ENCODE data around the gene COMP. TPM values are rescaled to one million over a fixed set of nuclear protein-coding genes. Genes with fewer than 3 reads are reported as not detected.
A peak's percentile ranks its signal among the peaks of the same experiment; 100 is the strongest.

COMP gene
- total RNA-seq, 1 experiment from 2014 or later: not detected

GRCh38 chr19:18796239-18796638 is 5.1 kb upstream of the COMP start (continued):
- TF ChIP-seq REST (IDR thresholded peaks at IDR 0.05; ENCODE audit: low read depth) (no peak), MAX (IDR thresholded peaks at IDR 0.05) (no peak), EGR1 (IDR thresholded peaks at IDR 0.05; ENCODE audit: low read depth) (no peak)

- Histone ChIP-seq H4K20me1 (ENCODE audit: insufficient read depth) (no peaks in the 10 kb centered on the region), H3K4me1 (ENCODE audit: control insufficient read depth in 1 of 2, insufficient read depth in 2 of 2, low read length in 2 of 2) (peaks cover 5 to 10% of the 10 kb centered on the region in 2 experiments; a peak in 1 of 4 replicates), H3K4me2 (ENCODE audit: low read length) (peak overlapping the region; percentile 32), H3K27me3 (ENCODE audit: insufficient read depth, low read length) (0 out of 2 replicates have a peak, but pooled peaks cover 3% of the 10 kb centered on the region), H3K9me3 (ENCODE audit: control insufficient read depth in 1 of 2, insufficient read depth in 1 of 2, low read depth in 1 of 2, low read length in 2 of 2) (no peaks in the 10 kb centered on the region), H2AFZ (ENCODE audit: low read depth, low read length, poor library complexity, severe bottlenecking) (peak overlapping the region; percentile 16), H3K4me3 (replicated peaks in 1 of 2; ENCODE audit: low read depth in 1 of 2, low read length in 2 of 2) (no peak overlapping the region), H3K27ac (ENCODE audit: low read depth, low read length) (no peak overlapping the region), H3K9me2 (ENCODE audit: insufficient read depth) (no peaks in the 10 kb centered on the region), H3K36me3 (ENCODE audit: control insufficient read depth in 1 of 2, insufficient read depth in 2 of 2, low read length in 2 of 2) (no peaks in the 10 kb centered on the region), H3K79me2 (ENCODE audit: insufficient read depth, low read length) (no peaks in the 10 kb centered on the region), H3K9ac (ENCODE audit: low read length) (no peak overlapping the region)
- BruUV-seq (replicated peaks): no TSS peak
- POLR2A ChIA-PET: no interaction called here
- intact Hi-C loops (cut with micrococcal nuclease): no loop called here
- CTCF ChIA-PET: no interaction called here
- DNase-seq (ENCODE audit: low read depth, low spot score) (no peak), ATAC-seq (peak; percentile 46)
- RAD21 ChIA-PET (ENCODE audit: low non-redundant PET in 1 of 2, low total read pairs in 2 of 2, uncharacterized antibody in 2 of 2, unreplicated experiment in 2 of 2): no interaction called here
- TF ChIP-seq SIN3A (IDR thresholded peaks at IDR 0.05; ENCODE audit: low read depth) (no peak), ZNF274 (IDR thresholded peaks at IDR 0.05; ENCODE audit: low read depth, low read length) (no peak), CBX3 (IDR thresholded peaks at IDR 0.05; ENCODE audit: low read depth) (no peak), POLR2AphosphoS5 (IDR thresholded peaks at IDR 0.05; ENCODE audit: low read depth, low read length) (no peak), ZBTB33 (IDR thresholded peaks at IDR 0.05; ENCODE audit: extremely low read depth, insufficient replicate concordance, low read length) (no peak), ZFX (IDR thresholded peaks at IDR 0.05) (no peak), TCF7L2 (IDR thresholded peaks at IDR 0.05; ENCODE audit: borderline replicate concordance, extremely low read depth, insufficient read depth, insufficient read length) (no peak), ATF3 (IDR thresholded peaks at IDR 0.05) (no peak), SP1 (IDR thresholded peaks at IDR 0.05; ENCODE audit: low read depth) (no peak), FOSL1 (IDR thresholded peaks at IDR 0.05; ENCODE audit: low read depth) (no peak), ELF1 (IDR thresholded peaks at IDR 0.05; ENCODE audit: borderline replicate concordance, low read depth) (no peak), EZH2phosphoT487 (IDR thresholded peaks at IDR 0.05; ENCODE audit: borderline replicate concordance) (no peak)
Measured at GRCh38 chr19:18795540-18795939, 4.4 kb upstream of the COMP start.

Data from HCT116 (cell line).